ENCODE measurements around the gene SHPK.

Gene SHPK

GRCh38 chr17:3574231-3574630 lies 61.8 kb downstream of the SHPK start:
- no peak for DNase-seq (ENCODE audit: low spot score)
- in situ Hi-C loops (cut with MboI; ENCODE audit: low pct_unique_long_range_greater_than_20kb, low sequenced_read_pairs, unreplicated experiment) = no loop called here
- TF ChIP-seq CTCF (IDR thresholded peaks at IDR 0.05; ENCODE audit: extremely low read depth, insufficient read depth, missing control alignments) = no peak

GRCh38 chr17:3573246-3574100 lies 62.6 kb downstream of the SHPK start:
- in situ Hi-C loops (cut with MboI; ENCODE audit: low pct_unique_long_range_greater_than_20kb, low sequenced_read_pairs, unreplicated experiment) = no loop called here

GRCh38 chr17:3572231-3572630 lies 63.8 kb downstream of the SHPK start:
- no peak for TF ChIP-seq CTCF (IDR thresholded peaks at IDR 0.05; ENCODE audit: extremely low read depth, insufficient read depth, missing control alignments)
- in situ Hi-C loops (cut with MboI; ENCODE audit: low pct_unique_long_range_greater_than_20kb, low sequenced_read_pairs, unreplicated experiment) = no loop called here
- DNase-seq (ENCODE audit: low spot score) = no peak

More at GRCh38 chr17:3573246-3574100, 62.6 kb downstream of the SHPK start:
- no peak for DNase-seq (ENCODE audit: low spot score)
- no peak for TF ChIP-seq CTCF (IDR thresholded peaks at IDR 0.05; ENCODE audit: extremely low read depth, insufficient read depth, missing control alignments)

GRCh38 chr17:3571043-3571900 lies 64.8 kb downstream of the SHPK start:
- no peak for TF ChIP-seq CTCF (IDR thresholded peaks at IDR 0.05; ENCODE audit: extremely low read depth, insufficient read depth, missing control alignments)
- no peak for DNase-seq (ENCODE audit: low spot score)
- in situ Hi-C loops (cut with MboI; ENCODE audit: low pct_unique_long_range_greater_than_20kb, low sequenced_read_pairs, unreplicated experiment) = no loop called here

- no peak for DNase-seq (ENCODE audit: low spot score)
- TF ChIP-seq CTCF (IDR thresholded peaks at IDR 0.05; ENCODE audit: extremely low read depth, insufficient read depth, missing control alignments) = no peak
- in situ Hi-C loops (cut with MboI; ENCODE audit: low pct_unique_long_range_greater_than_20kb, low sequenced_read_pairs, unreplicated experiment) = no loop called here
These were observed 66.4 kb downstream of the SHPK start for GRCh38 chr17:3569534-3570137.

- in situ Hi-C loops (cut with MboI; ENCODE audit: low pct_unique_long_range_greater_than_20kb, low sequenced_read_pairs, unreplicated experiment) = no loop called here
- DNase-seq (ENCODE audit: low spot score) = no peak
- no peak for TF ChIP-seq CTCF (IDR thresholded peaks at IDR 0.05; ENCODE audit: extremely low read depth, insufficient read depth, missing control alignments)
These were observed 69.5 kb downstream of the SHPK start for GRCh38 chr17:3566551-3566950.
